ENCODE results near the gene PDE4B. TPM values are rescaled to one million over a fixed set of nuclear protein-coding genes. Genes with fewer than 3 reads are reported as not detected.

The PDE4B gene
- total RNA-seq, 2 experiments from 2014 or later: 23.4 to 26.2 TPM

GRCh38 chr1:66246351-66247269 is 453.9 kb downstream of the PDE4B start:
- peak; percentile 25 for DNase-seq
- intact Hi-C loops (cut with micrococcal nuclease): loop anchor here (1.0 to 10.0 kb wide), 12 partner anchors 12 to 1182 kb away; no protein-coding TSS in a partner anchor
- no peak overlapping the region for H3K27ac Mint-ChIP-seq
- H3K4me1 Mint-ChIP-seq (ENCODE audit: low read depth): peaks cover 43% of the 10 kb centered on the region
- no peak overlapping the region for H3K4me3 Mint-ChIP-seq
- no peaks in the 10 kb centered on the region for H3K36me3 Mint-ChIP-seq (ENCODE audit: low read depth)
- H3K9me3 Mint-ChIP-seq: no peaks in the 10 kb centered on the region
- CTCF ChIA-PET: interaction anchor here (0.6 to 21.6 kb wide), 8 partner anchors 7 to 198 kb away, joined by 3 to 474 read pairs (median 6); no protein-coding TSS in a partner anchor
- no peaks in the 10 kb centered on the region for H3K27me3 Mint-ChIP-seq (ENCODE audit: low read depth)

DNA sequence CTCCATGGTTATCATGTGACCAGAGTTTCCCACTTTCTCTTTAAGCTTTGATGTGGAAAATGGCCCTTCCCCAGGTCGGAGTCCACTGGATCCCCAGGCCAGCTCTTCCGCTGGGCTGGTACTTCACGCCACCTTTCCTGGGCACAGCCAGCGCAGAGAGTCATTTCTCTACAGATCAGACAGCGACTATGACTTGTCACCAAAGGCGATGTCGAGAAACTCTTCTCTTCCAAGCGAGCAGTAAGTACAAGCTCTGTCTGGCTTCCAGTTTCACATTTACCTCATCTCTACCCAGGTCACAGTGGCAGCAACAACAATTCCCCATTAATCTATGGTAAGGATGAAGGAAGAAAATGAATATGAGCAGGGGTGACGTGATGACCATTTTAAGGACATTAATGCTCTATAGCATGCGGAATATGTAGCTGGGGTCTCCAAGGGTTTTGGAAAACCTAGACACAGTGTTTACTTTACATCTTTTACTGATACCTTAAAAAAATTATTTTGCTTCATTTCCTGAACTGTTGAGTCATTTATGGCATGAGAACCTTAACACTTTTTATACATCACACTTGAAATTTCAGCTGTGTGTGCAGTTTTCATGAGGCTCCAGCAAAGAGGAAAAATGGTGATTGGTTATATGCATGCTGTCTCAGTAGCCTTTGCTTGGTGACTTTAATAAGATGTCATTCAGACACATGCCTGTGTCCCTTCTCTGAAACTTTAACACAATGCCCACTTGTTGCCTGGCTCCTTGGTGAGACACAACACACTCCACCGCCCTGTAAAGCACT is 454.9 kb downstream of the PDE4B start:
- Mint-ChIP-seq H3K36me3 (ENCODE audit: low read depth) (no peaks in the 10 kb centered on the region), H3K4me1 (ENCODE audit: low read depth) (peaks cover 41% of the 10 kb centered on the region), H3K27ac (peak overlapping the region; percentile 89), H3K27me3 (ENCODE audit: low read depth) (no peaks in the 10 kb centered on the region), H3K4me3 (peak overlapping the region; percentile 63), H3K9me3 (no peaks in the 10 kb centered on the region)
- CTCF ChIA-PET: interaction anchor here (0.8 to 21.6 kb wide), 9 partner anchors 11 to 288 kb away, joined by 3 to 474 read pairs (median 4); no protein-coding TSS in a partner anchor
- intact Hi-C loops (cut with micrococcal nuclease): loop anchor here (1.0 to 10.0 kb wide), 12 partner anchors 11 to 1183 kb away; no protein-coding TSS in a partner anchor
- peak; percentile 76 for DNase-seq

DNA sequence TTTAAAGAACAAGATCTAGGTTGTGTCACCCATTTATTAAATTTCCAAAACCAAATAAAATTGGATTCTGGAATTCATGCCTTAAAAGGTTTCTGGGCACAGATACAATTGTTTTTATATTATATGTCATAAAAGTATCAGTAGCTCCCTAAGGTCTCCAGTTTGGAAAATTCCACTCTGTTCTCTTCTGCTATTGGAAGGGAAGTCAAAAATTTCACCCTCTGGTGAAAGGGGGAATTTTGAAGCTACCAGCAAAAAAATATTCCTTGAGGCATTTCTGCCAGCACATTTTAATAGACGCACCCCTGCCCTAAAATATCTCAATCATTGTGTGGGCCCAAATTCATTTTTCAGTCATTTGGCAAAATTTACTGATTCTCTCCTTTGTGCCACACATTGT is 455.6 kb downstream of the PDE4B start:
- no peak overlapping the region for H3K27ac Mint-ChIP-seq
- no peaks in the 10 kb centered on the region for H3K27me3 Mint-ChIP-seq (ENCODE audit: low read depth)
- DNase-seq: no peak
- intact Hi-C loops (cut with micrococcal nuclease): loop anchor here (10.0 kb wide), 3 partner anchors 377 to 1183 kb away; no protein-coding TSS in a partner anchor
- CTCF ChIA-PET: interaction anchor here (0.6 to 21.6 kb wide), 9 partner anchors 10 to 484 kb away, joined by 3 to 474 read pairs (median 3); no protein-coding TSS in a partner anchor
- H3K36me3 Mint-ChIP-seq (ENCODE audit: low read depth): no peaks in the 10 kb centered on the region
- peaks cover 44% of the 10 kb centered on the region for H3K4me1 Mint-ChIP-seq (ENCODE audit: low read depth)
- no peak overlapping the region for H3K4me3 Mint-ChIP-seq
- H3K9me3 Mint-ChIP-seq: no peaks in the 10 kb centered on the region

- Mint-ChIP-seq H3K36me3 (ENCODE audit: low read depth) (no peaks in the 10 kb centered on the region), H3K9me3 (no peaks in the 10 kb centered on the region), H3K27ac (no peak overlapping the region), H3K27me3 (ENCODE audit: low read depth) (no peaks in the 10 kb centered on the region), H3K4me1 (ENCODE audit: low read depth) (peaks cover 46% of the 10 kb centered on the region), H3K4me3 (no peak overlapping the region)
- DNase-seq: no peak
- CTCF ChIA-PET: interaction anchor here (0.6 to 21.6 kb wide), 7 partner anchors 44 to 817 kb away, joined by 3 to 474 read pairs (median 3); no protein-coding TSS in a partner anchor
- intact Hi-C loops (cut with micrococcal nuclease): loop anchor here (10.0 kb wide), 3 partner anchors 376 to 1184 kb away; no protein-coding TSS in a partner anchor
Measured at GRCh38 chr1:66248746-66249145, 456.1 kb downstream of the PDE4B start.

DNA sequence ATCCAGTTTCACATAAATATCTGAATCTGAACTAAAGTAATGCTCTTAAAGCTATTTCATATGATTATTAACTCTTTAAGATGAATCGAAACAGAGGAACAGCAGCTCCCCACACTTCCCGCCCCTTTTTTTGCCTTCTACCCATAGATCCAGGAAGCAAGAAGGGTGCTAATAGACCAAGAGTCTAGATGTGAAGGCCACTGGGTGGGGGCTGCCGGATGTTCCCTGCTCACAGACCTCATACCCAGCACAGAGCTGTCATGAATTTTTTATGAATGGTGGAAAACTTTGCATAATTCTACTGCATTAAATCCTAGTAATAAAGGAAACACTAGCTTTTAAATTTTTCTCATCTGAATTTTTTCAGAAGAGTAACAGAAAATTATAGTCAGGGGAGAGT is 457.4 kb downstream of the PDE4B start:
- CTCF ChIA-PET: interaction anchor here (0.8 to 21.6 kb wide), 8 partner anchors 51 to 254 kb away, joined by 3 to 474 read pairs (median 3); no protein-coding TSS in a partner anchor
- Mint-ChIP-seq H3K4me3 (no peak overlapping the region), H3K36me3 (ENCODE audit: low read depth) (no peaks in the 10 kb centered on the region), H3K9me3 (no peaks in the 10 kb centered on the region), H3K27ac (no peak overlapping the region), H3K27me3 (ENCODE audit: low read depth) (no peaks in the 10 kb centered on the region), H3K4me1 (ENCODE audit: low read depth) (peaks cover 58% of the 10 kb centered on the region)
- DNase-seq: no peak
- intact Hi-C loops (cut with micrococcal nuclease): loop anchor here (5.0 kb wide), 1 partner anchor 732 kb away; no protein-coding TSS in a partner anchor

DNA sequence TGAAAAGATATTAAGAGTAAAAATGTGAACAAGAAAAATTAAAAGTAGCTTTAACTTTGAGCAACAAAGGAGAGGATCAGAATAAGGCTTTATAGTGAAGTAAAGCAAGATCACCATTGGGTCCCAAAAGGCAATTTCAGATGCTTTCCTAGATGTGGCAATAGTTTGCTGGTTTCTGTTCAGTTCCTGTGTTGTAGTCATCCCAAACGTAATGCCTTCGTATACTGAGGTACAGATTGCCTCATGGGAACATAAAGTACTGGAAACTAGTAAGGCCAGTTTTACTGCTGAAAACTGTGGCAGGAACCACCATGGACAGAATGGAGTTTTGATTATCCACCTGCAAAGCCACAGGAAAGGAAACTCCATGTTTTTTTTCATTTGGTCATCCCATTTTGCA is 457.8 kb downstream of the PDE4B start:
- H3K4me1 Mint-ChIP-seq (ENCODE audit: low read depth): peaks cover 57% of the 10 kb centered on the region

DNA sequence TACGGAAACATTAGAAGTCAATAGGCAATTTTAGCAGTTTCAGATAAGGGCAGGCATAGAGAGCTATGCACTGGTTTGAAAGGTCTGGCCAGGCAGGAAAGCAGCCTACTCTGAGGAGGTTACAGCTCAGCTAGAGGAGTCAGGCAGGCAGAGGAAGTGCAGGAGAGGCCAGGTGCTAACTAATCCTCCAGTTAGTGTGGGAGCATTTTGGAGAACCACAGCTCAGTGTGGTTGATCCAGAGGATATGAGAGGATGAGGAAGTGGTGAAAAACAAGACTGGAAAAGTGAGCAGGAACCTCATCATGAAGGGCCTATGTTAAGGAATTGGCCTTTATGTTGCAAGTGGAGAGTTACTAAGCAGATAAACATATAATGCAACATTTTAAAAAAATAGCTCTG is 458.9 kb downstream of the PDE4B start:
- no peaks in the 10 kb centered on the region for H3K36me3 Mint-ChIP-seq (ENCODE audit: low read depth)
- H3K9me3 Mint-ChIP-seq: no peaks in the 10 kb centered on the region
- peaks cover 54% of the 10 kb centered on the region for H3K4me1 Mint-ChIP-seq (ENCODE audit: low read depth)
- intact Hi-C loops (cut with micrococcal nuclease): loop anchor here (5.0 kb wide), 1 partner anchor 731 kb away; no protein-coding TSS in a partner anchor
- no peaks in the 10 kb centered on the region for H3K27me3 Mint-ChIP-seq (ENCODE audit: low read depth)
- H3K27ac Mint-ChIP-seq: no peak overlapping the region
- DNase-seq: no peak
- H3K4me3 Mint-ChIP-seq: no peak overlapping the region
- CTCF ChIA-PET: interaction anchor here (0.6 to 21.6 kb wide), 10 partner anchors 8 to 294 kb away, joined by 3 to 474 read pairs (median 8); no protein-coding TSS in a partner anchor

More for the DNA sequence above, 457.8 kb downstream of the PDE4B start:
- no peaks in the 10 kb centered on the region for H3K36me3 Mint-ChIP-seq (ENCODE audit: low read depth)
- CTCF ChIA-PET: interaction anchor here (0.8 to 21.6 kb wide), 7 partner anchors 51 to 253 kb away, joined by 3 to 474 read pairs (median 3); no protein-coding TSS in a partner anchor
- H3K4me3 Mint-ChIP-seq: no peak overlapping the region
- H3K27ac Mint-ChIP-seq: no peak overlapping the region
- no peak for DNase-seq
- intact Hi-C loops (cut with micrococcal nuclease): loop anchor here (5.0 kb wide), 1 partner anchor 732 kb away; no protein-coding TSS in a partner anchor
- H3K9me3 Mint-ChIP-seq: no peaks in the 10 kb centered on the region
- no peaks in the 10 kb centered on the region for H3K27me3 Mint-ChIP-seq (ENCODE audit: low read depth)

- no peaks in the 10 kb centered on the region for H3K9me3 Mint-ChIP-seq
- no peaks in the 10 kb centered on the region for H3K27me3 Mint-ChIP-seq (ENCODE audit: low read depth)
- H3K4me3 Mint-ChIP-seq: no peak overlapping the region
- CTCF ChIA-PET: interaction anchor here (0.6 to 21.6 kb wide), 30 partner anchors 8 to 1345 kb away, joined by 3 to 474 read pairs (median 5); no protein-coding TSS in a partner anchor
- no peaks in the 10 kb centered on the region for H3K36me3 Mint-ChIP-seq (ENCODE audit: low read depth)
- DNase-seq: peak; percentile 39
- no peak overlapping the region for H3K27ac Mint-ChIP-seq
- intact Hi-C loops (cut with micrococcal nuclease): loop anchor here (1.0 to 5.0 kb wide), 5 partner anchors 97 to 729 kb away; no protein-coding TSS in a partner anchor
- H3K4me1 Mint-ChIP-seq (ENCODE audit: low read depth): peaks cover 48% of the 10 kb centered on the region
Measured at GRCh38 chr1:66253330-66253921, 460.7 kb downstream of the PDE4B start.

DNA sequence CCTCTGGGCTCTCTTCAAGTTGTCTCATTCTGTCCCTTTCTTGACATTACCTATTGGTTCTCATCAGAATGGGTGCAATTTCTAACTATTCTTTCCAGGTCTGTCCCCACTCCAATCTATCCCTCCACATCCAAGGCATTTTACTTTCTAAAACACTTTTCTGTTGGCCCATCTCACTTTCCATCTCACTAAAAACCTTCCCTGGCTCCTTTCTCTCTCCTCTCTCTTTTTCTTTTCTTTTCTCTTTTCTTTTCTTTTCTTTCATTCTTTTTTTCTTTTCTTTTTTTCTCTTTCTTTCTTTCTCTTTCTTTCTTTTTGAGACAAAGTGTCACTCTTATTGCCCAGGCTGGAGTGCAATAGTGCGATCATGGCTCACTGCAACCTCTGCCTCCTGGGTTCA is 462.1 kb downstream of the PDE4B start:
- no peak overlapping the region for H3K4me3 Mint-ChIP-seq
- no peaks in the 10 kb centered on the region for H3K36me3 Mint-ChIP-seq (ENCODE audit: low read depth)
- intact Hi-C loops (cut with micrococcal nuclease): loop anchor here (5.0 kb wide), 1 partner anchor 728 kb away; no protein-coding TSS in a partner anchor
- CTCF ChIA-PET: interaction anchor here (0.6 to 21.6 kb wide), 9 partner anchors 9 to 458 kb away, joined by 3 to 474 read pairs (median 4); no protein-coding TSS in a partner anchor
- peaks cover 52% of the 10 kb centered on the region for H3K4me1 Mint-ChIP-seq (ENCODE audit: low read depth)
- H3K27me3 Mint-ChIP-seq (ENCODE audit: low read depth): no peaks in the 10 kb centered on the region
- no peaks in the 10 kb centered on the region for H3K9me3 Mint-ChIP-seq
- no peak for DNase-seq
- no peak overlapping the region for H3K27ac Mint-ChIP-seq

DNA sequence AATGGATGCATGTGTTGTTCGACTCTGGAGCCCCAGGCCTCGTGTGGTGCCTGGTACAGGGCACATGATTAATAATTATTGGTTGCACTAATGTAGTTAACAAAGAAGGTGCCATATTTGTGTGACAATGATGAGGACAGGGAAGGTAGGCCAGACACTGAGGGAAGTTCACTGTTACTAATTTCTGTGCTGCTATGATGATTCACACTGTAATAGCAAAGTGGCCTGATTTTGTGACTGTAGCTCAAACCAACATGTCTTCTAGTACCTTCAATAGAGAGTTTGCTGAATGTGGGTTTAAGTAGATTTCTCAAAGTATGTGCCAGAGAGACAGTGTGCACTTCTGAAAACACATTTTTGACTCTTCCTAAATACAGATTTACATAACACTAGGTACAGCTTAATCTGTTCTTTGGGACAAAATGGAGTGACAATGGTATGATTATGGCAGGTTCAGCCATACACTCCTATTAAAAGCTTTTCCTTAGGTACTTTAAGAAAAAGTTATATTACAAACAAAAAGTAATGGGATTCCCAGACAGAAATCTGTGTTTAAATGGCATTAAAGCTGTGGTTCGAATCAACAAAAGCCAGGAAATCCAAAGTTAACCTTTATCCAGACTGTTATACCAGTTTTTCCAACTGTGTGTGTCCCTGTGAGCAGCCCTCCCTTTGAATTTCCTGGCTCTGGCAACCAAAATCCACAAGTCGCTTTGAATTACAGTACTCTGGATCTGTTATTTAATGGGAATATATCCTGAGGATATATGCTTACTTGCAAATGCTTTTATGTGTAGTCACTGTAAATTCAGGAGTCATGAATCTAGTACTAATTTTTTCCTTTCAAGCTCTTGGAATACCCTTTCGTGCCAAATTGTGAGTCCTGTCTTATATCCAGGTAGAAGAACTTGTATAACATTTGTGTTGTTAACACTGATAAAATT is 464.2 kb downstream of the PDE4B start:
- peak; percentile 30 for DNase-seq
- no peaks in the 10 kb centered on the region for H3K27me3 Mint-ChIP-seq (ENCODE audit: low read depth)
- no peaks in the 10 kb centered on the region for H3K36me3 Mint-ChIP-seq (ENCODE audit: low read depth)
- H3K9me3 Mint-ChIP-seq: no peaks in the 10 kb centered on the region
- intact Hi-C loops (cut with micrococcal nuclease): no loop called here
- H3K27ac Mint-ChIP-seq: no peak overlapping the region
- peaks cover 70% of the 10 kb centered on the region for H3K4me1 Mint-ChIP-seq (ENCODE audit: low read depth)
- CTCF ChIA-PET: interaction anchor here (0.7 to 21.6 kb wide), 17 partner anchors 14 to 188 kb away, joined by 3 to 474 read pairs (median 5); no protein-coding TSS in a partner anchor
- no peak overlapping the region for H3K4me3 Mint-ChIP-seq

Data from activated naive CD4-positive, alpha-beta T cell treated with anti-CD3 and anti-CD28 coated beads for 36 hours (primary cell).